HG02852 (cell line): ENCODE measurements around the gene TEDC2.
A peak's percentile ranks its signal among the peaks of the same experiment; 100 is the strongest.
"Not testable (repeated sequence)": the region's sequence is repeated elsewhere in the genome, so short reads cannot be mapped to it uniquely, and the experiment has no call there.

Experiments used
- ATAC-seq: cut with Tn5 transposase; IDR thresholded peaks from one replicate; pipeline ENCODE4 v1.9.1; 2021; ENCODE audit warnings: mild to moderate bottlenecking, moderate library complexity; ENCODE audit not compliant: unreplicated experiment

TEDC2 gene, protein sequence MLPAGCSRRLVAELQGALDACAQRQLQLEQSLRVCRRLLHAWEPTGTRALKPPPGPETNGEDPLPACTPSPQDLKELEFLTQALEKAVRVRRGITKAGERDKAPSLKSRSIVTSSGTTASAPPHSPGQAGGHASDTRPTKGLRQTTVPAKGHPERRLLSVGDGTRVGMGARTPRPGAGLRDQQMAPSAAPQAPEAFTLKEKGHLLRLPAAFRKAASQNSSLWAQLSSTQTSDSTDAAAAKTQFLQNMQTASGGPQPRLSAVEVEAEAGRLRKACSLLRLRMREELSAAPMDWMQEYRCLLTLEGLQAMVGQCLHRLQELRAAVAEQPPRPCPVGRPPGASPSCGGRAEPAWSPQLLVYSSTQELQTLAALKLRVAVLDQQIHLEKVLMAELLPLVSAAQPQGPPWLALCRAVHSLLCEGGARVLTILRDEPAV

DNA sequence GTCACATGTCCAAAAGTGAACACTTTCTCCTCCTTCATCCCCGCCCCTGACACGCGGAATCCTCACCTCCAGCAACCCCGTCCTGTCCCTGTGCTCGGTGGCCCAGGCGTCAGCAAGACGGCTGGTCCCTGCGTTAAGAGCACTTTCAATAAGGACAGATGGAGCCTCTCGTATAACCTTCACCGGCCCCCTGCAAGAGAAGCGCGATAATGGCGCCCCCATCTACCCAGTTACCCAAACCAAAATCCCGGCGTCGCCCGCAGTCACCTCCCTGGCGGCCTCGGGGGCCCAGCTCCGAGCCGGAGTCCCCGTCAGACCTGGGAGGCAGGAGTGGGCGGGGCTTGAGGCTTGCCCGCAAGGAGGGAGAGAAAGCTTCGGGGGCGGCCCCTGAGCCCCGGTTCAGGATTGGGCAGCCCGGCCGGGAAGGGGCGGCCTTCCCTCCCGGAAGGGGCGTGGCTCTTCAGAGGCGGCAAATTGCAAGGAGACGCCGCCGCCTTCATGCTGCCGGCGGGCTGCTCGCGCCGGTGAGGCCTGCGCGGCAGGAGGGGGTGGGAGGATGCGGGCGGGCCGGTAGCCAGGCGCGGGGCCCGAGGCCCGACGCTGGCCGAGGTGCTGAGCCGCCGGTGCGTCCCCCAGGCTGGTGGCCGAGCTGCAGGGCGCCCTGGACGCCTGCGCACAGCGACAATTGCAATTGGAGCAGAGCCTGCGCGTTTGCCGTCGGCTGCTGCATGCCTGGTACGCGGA lies at the start of gene TEDC2:
TEDC2 (plus strand) TSS at position 463 of the 744 bp plus-strand sequence; CDS start at position 499, 36 bp downstream.
- peak; percentile 91 for ATAC-seq

DNA sequence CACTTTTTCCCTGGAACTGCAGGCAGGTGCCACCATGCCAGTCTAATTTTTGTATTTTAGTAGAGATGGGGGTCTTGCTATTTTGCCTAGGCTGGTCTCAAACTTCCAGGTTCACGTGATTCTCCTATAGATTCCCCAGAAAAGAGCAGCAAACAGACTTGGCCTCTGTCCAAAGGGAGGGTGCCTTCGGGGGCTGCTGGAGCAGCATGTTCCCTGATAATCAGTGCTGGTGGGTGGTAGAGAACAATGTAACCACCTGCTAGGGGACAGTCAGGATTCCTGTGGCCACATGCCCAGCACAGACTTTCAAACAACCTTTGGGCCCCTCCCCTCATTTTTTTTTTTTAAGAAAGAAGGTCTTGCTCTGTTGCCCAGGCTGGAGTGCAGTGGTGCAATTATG lies 44.8 kb upstream of the TEDC2 start:
- ATAC-seq = no peak

DNA sequence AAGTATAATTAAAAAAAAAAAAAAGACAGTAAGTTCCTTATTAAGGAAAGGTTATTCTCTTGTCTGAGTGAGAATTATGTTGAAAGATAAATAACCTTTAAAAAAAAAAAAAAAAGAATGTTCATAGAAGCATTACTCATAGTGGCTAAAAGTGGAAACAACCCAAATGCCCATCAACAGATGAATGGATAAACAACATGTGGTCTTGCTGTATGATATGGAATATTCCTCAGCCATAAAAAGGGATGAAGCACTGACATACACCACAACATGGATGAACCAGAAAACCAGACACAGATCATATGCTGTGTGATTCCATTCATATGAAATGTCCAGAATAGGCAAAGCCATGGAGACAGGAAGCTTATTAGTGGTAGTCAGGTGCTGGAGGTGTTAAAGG lies 39.9 kb upstream of the TEDC2 start:
- ATAC-seq = no peak

DNA sequence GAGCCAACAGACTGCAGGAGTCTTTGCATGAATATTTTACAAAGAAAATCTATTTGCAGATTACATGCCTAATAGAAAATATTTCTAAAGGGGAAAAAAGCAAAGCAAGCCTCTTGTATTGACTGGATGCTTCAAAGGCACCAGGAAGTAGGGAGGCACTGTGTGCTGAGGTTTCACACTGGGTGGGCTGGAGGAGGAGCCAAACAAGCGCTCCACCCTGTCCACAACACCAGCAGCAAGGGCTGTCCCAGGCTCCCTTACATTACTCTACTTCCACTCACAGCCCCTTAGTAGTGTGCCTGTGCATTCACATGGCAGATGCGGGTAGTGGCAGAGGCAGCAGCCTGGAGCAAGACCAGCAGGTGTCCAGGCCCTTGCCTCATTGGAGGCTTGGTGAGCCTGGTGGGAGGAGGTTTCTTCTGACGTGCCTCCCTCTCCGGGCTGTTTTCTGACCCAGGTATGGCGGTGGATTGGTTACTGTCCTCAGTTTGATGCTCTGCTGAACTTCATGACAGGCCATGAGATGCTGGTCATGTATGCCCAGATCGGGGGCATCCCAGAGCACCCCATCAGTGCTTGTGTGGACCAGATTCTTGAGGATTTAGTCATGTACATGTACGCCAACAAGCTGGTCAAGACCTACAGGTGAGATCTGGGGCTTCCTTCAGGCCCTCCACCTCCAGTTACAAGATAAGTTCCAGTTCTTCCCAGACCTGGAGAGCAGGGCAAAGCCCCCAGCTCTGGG lies 37.6 kb upstream of the TEDC2 start:
- ATAC-seq = no peak

DNA sequence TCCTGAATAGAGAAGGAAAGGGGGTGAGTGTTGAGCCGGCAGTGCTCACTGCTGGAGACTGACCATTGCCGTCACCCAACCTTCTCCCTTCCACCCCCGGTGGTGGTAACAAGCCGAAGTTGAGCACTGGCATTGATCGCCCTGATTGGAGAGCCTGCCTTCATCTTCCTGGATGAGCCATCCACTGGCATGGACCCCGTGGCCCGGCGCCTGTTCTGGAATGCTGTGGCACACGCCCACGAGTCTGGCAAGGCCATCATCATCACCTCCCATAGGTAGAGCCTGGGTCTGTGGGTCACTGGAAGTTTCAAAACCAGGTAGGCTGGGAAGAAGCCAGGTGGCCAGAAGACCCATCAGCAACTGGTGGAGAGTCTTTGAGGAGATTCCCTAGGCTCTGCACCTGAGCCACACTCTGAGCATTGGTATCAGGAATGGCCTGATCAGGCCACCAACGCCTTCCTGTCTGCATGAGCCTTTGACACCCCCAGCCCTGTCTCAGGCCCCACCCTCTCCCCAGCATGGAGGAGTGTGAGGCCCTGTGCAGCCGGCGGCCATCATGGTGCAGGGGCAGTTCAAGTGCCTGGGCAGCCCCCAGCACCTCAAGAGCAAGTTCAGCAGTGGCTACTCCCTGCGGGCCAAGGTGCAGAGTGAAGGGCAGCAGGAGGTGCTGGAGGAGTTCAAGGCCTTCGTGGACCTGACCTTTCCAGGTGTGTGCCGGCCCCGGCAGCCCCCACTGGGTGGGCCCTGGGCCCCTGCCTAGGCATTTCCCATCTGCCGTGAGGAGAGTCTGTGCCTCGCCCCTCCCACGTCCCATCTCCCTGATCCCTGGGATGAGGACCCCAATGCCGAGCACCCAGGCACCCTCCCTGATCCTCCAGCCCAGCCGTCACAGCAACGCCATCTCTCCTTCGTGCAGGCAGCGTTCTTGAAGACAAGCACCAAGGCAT lies 35.6 kb upstream of the TEDC2 start:
- no peak for ATAC-seq

DNA sequence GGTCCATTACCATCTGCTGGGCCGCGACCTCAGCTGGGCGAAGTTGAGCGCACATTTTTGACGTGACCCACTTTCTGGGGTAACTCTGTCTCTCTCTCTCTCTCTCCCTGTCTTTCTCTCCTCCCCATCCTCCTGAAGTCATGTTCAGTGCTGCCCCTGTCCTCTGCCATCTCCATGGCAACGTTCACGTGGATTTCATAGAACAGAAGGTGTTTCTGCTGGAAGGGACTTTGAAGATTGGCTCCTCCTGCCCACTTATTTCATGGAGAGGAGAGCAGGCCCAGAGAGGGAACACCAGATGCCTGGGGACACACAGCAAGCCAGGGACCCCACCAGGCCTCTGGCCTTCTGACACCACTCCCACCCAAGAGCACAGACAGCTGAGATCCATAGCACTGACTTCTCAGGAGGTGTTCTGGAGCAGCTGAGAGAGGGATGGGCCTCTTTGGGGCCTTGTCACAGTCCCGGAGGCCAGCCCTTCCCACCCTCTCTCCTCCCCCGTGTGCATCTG lies 34.8 kb upstream of the TEDC2 start:
- no peak for ATAC-seq

DNA sequence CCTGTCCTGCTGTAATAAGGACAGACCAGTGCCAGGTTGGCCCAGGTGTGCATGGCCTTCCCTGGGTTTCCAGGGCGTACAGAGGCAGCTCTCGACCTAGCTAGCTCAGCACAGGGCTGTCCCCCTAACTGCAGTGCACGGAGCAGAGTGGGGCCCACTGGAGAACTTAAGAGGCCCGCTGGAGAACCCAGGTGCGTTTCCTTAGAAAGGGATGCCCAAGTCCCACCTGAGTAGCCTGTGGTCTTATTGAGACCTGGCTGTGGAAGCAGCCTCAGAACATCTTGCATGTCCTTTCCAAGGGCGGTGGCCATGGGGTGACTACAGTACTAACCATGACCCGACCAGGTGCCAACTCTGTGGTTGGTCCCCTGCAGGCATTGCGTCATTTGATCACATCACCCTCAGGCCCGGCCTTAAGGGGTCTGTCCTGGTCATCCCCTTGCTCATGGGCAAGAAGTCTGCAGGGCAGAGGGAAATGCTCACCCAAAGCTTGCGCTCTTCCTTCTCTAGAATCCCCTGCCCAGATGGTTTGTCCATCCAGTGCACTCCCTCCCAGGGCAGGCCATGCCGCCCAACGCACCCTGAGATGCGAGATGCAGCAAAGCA lies 34.0 kb upstream of the TEDC2 start:
- ATAC-seq = no peak

DNA sequence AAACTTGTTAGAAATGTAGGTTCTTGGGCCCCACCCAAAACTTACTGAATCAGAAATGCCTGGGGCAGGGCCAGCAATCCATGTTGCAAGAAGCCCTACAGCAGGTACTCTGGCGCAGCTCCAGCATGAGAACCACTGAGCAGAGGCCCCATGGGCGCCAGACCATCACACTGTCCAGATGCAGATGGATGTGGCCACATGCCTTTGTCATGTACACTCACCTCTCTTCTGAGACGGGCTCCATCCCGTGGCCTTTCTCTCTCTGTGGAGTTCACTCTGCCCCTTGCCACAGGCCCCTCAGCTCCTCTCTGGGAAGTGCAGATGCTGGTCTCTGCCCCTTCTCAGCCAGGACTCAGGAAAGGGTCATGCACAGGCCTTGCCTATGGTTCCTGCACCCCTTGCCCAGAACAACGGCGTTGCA lies 33.0 kb upstream of the TEDC2 start:
- no peak for ATAC-seq

DNA sequence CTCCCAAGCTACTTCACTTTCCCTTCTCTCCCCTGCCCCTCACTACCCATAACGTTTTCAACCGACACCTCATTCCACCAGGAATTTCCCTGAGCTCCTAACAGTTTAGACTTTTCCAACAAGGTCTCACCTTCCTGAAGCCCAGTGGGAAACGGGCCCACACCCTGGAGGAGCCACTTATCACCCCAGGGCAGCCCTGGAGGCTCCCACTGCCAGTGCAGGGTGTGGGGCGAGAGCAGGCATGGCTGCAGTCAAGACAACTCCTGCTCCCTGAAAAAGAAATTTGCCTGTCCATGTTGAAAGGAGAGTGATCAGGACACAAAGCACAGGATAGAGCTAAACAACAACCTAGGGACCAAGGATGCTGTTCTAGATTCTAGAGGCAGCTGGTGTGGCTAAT lies 32.4 kb upstream of the TEDC2 start:
- ATAC-seq = no peak

DNA sequence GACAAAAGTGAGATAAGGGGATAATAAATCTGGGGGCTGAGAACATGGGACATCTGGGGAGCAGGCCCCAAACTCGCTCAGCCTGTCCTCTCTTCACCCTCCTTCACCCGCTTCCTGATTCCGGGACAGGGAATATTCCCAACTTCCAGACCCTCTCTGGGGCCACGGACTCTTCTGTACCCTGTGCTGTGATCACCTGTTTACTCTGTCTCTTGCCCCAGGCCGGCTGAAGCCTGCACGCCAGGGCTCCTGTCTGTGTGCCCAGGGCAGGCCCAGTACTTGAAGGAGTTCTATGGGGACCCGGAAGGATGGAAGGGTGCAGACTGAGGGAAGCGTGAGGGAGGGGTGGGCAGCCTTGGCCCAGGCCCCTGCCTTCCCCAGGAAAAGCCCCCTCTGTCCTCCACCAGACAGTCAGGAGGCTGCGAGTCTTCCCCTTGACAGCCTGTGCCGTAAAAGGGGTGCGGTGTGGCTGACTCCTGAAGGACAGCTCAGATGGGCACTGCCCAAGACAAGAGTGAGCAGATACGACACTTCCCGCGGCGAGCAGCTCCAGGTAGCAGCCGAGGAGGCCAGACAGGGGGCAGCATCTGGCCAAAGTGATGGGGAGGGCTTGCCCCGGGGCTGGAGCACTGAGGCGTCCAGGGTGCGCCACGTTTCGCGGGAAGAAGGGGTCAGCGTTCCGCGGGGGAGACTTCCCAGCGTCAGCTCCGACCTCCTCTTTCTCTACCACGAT lies 31.7 kb upstream of the TEDC2 start:
- ATAC-seq = peak; percentile 30

DNA sequence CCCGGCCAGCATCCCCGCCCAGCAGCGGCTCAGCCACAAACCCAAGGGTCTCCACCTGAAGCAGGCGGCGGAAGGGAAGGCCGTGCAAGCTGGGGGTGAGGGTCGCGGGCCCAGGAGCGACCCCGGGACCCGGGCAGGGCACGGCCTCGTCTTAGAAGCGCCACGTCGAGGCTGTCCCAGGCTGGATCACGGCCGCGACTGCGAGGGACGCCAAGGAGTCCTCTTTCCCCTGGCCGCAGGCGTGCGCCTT lies 31.2 kb upstream of the TEDC2 start:
- ATAC-seq = no peak

DNA sequence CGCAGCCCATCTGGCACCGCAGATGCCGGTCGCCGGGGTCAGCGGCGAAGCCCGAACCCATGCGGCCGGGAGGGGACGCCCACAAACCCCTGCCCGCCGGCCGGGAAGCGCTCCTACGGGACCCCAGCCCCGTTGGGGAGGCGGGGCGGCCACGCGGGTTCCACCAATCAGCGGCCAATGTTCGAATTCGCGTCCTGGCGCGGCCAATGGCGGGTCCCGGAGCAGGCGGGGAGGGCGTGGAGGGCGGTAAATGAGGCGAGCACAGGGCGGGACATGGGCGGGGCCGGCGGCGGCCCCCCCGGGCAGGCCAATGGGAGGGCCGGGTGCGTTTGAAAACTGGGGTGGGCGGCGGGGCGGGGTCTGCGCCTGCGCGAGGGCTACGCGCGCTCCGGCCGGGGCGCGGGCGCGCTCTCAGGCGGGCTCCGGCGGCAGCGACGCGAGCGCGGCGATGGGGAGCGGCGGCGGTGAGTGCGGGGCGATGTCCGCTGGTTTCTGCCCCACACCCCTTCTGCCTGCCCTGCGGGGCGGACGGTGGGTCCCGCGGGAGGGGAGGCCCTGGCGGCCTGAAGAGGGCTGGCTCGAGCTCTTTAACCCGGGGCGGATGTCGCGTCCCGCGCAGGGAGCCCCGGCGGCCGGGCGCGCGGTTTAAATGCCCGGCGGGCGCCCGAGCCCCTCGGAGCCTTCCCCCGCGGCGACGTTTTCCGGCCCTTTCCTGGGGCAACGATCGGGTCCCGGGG lies 30.7 kb upstream of the TEDC2 start, which contains the start of gene CCNF:
CCNF (plus strand) TSS at position 414 of the 737 bp plus-strand sequence; CDS start at position 449, 35 bp downstream.
- ATAC-seq = peak; percentile 86

DNA sequence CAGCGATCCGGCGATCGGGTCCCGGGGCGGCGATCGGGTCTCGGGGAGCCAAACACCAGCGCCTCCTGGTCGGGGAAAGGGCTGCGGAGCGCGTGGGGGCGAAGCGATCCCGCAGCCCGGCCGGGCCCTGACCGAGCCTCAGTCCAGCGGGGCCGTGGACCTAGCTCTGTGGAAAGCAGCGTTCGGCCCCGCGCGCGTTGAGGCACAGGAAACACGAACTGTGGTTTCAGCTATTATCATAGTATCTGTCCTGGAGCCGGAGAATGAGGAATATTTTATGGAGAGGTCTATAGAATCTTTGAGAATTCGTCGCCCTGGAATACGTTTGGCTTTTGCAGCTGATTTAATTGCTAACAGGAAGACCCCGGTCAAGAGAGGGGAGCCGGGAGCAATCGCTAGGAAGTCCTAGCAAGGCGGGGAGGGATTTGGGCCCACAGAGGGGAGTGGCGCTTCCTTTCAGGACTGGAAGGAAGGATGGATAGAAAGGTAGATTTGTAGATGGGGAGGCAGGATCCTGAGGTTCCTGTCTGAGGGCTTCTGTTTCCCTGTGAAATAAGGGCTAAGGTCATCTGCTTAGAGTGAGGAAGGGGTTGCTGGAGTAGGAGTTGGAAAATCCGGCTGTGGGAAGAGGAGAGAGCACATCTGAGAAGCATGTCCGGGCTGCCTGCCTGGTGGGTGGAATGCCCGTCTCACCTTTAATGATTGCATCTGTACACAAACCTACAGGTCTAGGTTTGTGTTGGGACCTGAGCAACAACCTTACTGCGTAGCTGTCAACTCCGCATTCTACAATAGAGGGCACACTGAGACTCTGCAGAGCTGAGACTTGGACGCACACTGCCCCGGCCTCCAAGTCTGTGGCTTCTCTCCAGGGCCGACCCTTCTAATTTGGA lies 29.9 kb upstream of the TEDC2 start:
- no peak for ATAC-seq

DNA sequence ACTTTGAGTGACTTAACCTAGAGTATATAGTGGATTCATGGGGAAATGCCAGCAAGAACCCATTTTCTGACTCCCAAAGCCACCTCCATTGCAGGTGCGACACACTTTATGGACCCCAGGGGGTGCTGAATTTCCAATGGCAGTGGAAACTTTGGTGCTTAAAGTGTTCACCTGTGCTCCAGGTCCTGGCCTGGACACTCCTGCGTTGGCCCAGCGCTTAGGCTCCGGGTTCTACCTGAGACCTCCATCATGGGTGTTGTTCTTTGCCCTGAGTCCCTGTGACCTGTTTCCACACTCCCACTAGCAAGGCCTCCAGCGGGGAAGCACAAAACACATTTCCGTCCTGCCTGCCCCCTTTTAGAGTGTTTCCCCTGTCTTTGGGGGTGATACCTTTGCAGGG lies 27.6 kb upstream of the TEDC2 start:
- no peak for ATAC-seq

DNA sequence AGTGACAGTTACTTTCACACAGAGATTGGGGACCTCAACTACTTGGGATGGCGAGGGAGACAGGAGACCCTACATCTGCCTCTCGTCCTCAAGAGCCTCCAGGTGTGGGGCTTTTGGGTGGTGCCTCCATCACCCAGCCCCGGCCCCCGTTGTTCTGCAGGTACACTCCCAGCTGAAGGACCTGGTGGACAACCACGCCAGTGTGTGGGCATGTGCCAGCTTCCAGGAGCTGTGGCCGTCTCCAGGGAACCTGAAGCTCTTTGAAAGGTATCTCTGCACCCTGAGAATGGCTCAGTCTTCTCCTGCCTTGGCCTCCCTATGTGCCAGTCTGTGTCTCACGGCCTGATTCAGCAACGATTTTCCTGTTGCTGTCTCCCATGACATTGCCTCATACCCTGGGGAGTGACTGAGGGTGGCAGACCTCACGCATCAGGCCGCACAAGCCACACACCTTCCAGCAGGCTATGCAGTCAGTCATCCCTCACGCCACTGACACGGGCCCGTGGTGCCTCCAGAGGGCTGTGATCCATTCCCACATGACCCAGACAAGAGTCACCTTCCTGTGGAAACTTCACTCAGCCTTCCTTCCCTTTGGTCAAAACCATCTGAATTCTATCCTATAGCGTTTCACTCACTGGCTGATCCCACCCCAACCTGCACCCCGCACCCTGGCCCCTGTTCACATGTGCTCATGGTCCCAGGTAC lies 27.0 kb upstream of the TEDC2 start:
- no peak for ATAC-seq

DNA sequence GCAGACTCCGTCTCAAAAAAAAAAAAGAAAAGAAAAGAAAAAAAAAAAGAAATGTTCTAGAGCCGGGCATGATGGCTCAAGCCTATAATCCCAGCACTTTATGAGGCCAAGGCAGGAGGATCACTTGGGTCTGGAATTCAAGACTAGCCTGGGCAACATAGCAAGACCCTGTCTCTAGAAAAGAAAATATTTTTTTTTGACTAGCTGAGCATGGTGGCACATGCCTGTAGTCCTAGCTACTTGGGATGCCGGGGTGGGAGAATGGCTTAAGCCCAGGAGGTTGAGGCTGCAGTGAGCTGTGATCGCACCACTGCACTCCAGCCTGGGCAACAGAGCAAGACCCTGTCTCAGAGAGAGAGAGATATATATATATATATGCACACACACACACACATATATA lies 24.7 kb upstream of the TEDC2 start:
- not testable (repeated sequence) for ATAC-seq

DNA sequence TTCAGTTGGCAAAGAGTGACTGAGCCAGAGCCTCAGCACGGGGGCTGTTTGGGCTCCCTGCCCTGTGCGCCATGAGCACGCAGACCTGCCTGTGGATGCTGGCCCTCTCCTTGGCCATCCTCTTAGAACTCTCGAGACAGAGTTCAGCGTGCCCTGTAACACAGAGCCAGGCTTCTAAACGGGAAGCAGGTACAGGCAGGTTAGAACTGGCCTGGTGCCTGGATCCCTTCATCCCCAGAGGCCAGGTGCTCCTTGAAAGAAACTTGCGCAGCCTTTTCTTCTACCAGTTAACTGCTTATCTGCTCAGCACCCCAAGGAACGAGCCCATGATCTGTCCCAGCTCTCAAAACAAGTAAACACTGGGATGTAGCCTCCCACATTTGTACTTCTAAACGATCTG lies 23.8 kb upstream of the TEDC2 start:
- ATAC-seq = no peak
